Muscle of leg (tissue), 11 donors: ENCODE results near the gene TMEM201. TPM values are rescaled to one million over a fixed set of nuclear protein-coding genes. Genes with fewer than 3 reads are reported as not detected.

ENCODE experiments used
- DNase-seq: peaks from one replicate; pipeline ENCODE4 v3.0.0; 2013
- H3K27ac ChIP-seq: one replicate; pipeline ENCODE4 v1.5.1; 2013; ENCODE audit warnings: mild to moderate bottlenecking, low read length, control low read depth
- H3K27me3 ChIP-seq: one replicate; pipeline ENCODE4 v1.6.1; 2013; ENCODE audit warnings: low read length; ENCODE audit not compliant: control insufficient read depth, insufficient read depth
- H3K36me3 ChIP-seq: one replicate; pipeline ENCODE4 v1.6.1; 2013; ENCODE audit warnings: low read length; ENCODE audit not compliant: control insufficient read depth, insufficient read depth
- H3K4me1 ChIP-seq: one replicate; pipeline ENCODE4 v1.6.1; 2013; ENCODE audit warnings: low read length; ENCODE audit not compliant: control insufficient read depth, insufficient read depth
- H3K4me3 ChIP-seq: one replicate; pipeline ENCODE4 v1.5.1; 2013; ENCODE audit warnings: low read length, control low read depth
- H3K9me3 ChIP-seq: replicated peaks from 2 replicates; pipeline ENCODE4 v1.6.1; 2013; ENCODE audit warnings: low read depth, low read length; ENCODE audit not compliant: control insufficient read depth
- whole genome bisulfite sequencing: methylation state at CpG from one replicate; pipeline ENCODE4 v1.1.5; 2013; ENCODE audit warnings: missing lambda C conversion rate; ENCODE audit not compliant: insufficient coverage; 5-methylcytosine and 5-hydroxymethylcytosine counted together
- polyA plus RNA-seq, 8 donors: library from polyadenylated mRNA; unstranded; fragments of 120-200 nt; gene quantifications; one replicate each; pipeline versions ENCODE4 v1.2.1 to v1.2.3, GENCODE V29; 2013; ENCODE audit warnings: inconsistent platforms in 1 of 8, low replicate concordance in 1 of 8; ENCODE audit not compliant: insufficient read length in 8 of 8, insufficient read depth in 1 of 8
- total RNA-seq: library from RNA; stranded (reverse); fragments of 120-200 nt; gene quantifications from one replicate; pipeline ENCODE4 v1.2.4, GENCODE V29; 2013

The TMEM201 gene
- total and polyA plus RNA-seq, 9 donors: 6.9 to 22.2 (median 19.1) TPM

DNA sequence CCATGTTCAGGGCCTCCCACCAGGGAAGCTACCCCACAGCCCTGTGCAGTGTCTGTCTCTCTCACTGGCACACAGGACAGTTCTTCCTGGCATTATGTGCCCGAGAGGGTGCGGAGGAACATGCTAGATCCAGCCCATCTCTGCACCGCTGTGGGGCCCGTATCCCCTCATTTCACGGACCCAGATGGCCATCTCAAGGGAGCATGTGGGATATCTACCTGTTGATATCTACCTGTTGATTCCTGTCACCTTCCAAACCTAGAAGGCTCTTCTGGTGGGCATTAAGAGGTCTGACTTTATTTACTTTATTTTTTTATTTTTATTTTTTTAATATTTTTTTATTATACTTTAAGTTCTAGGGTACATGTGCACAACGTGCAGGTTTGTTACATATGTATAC, 74.5 kb downstream of the TMEM201 start:
- no peak overlapping the region for H3K4me3 ChIP-seq
- peaks cover 6% of the 10 kb centered on the region for H3K27me3 ChIP-seq
- no peaks in the 10 kb centered on the region for H3K36me3 ChIP-seq
- DNase-seq: no peak
- no peaks in the 10 kb centered on the region for H3K9me3 ChIP-seq
- no CpG with 5 or more reads among the region's 6 CpGs for WGBS
- H3K4me1 ChIP-seq: no peaks in the 10 kb centered on the region
- H3K27ac ChIP-seq: no peak overlapping the region

Other genes with a start within 250 kb of the TMEM201 start
- 1.9 TPM for gene SLC25A33, start 49.4 kb upstream of the TMEM201 start, total RNA-seq
- gene SLC25A33, start 49.4 kb upstream of the TMEM201 start, polyA plus RNA-seq: 1 to 10 TPM; 1.3 to 2.6 (median 1.9) TPM
- gene PIK3CD, start 62.8 kb downstream of the TMEM201 start, total RNA-seq: 1.4 TPM
- gene PIK3CD, start 62.8 kb downstream of the TMEM201 start, polyA plus RNA-seq: 1 to 10 TPM; 2.1 to 3.5 (median 2.5) TPM
- 39.3 TPM for gene CLSTN1, start 235.1 kb downstream of the TMEM201 start, total RNA-seq
- 100 to 1,000 TPM in 1 of 8 donors, 10 to 100 TPM in 7; 64.2 to 102 (median 82.9) TPM for gene CLSTN1, start 235.1 kb downstream of the TMEM201 start, polyA plus RNA-seq